ENCODE results near the gene BASP1.

The BASP1 gene

DNA sequence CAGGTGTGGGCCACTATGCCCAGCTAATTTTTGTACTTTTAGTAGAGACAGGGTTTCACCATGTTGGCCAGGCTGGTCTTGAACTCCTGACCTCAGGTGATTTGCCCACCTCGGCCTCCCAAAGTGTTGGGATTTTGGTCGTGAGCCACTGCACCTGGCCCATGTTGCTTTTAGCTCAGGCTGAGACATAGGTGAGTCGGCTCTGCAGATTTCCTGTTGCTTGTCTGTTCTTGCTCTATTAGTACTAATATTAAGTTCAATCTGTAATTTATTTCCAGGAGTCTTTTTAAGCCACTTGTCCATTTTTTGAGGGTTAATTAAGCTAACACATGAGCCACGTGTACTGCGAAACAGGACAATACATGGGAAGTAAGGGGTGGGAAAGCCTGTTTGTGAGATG lies 21.4 kb upstream of the BASP1 start:
- Histone ChIP-seq H3K27ac (ENCODE audit: low read length) (no peak overlapping the region), H3K4me1 (ENCODE audit: control insufficient read depth in 1 of 2, insufficient read depth in 2 of 2, low read length in 2 of 2) (no peaks in the 10 kb centered on the region), H3K27me3 (ENCODE audit: low read depth, low read length) (no peaks in the 10 kb centered on the region), H3K36me3 (ENCODE audit: control insufficient read depth in 1 of 2, insufficient read depth in 2 of 2, low read length in 2 of 2) (no peaks in the 10 kb centered on the region), H3K4me3 (ENCODE audit: low read depth in 1 of 2, low read length in 2 of 2) (no peak overlapping the region), H3K9me3 (ENCODE audit: control insufficient read depth in 1 of 2, low read length in 2 of 2) (peaks cover 0 to 3% of the 10 kb centered on the region in 2 donors)

DNA sequence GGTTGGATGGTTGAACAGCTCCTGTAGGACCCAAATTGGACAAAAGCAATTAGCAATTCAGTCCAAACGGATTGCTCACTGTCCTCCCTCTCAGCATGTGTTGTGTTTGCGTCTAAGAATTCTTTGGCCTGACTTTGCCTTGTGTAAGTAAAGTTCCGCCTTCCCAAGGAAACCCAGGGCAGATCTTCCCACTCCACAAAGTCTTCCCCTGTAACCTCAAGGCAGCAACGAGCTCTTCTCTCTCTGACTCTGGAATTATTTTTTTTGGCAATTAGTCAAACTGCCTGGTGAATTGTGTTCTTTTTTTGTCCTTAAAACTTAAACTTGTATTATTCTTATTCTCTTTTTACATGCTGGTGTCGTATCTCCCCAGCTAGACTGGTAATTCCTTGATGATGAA lies 20.7 kb upstream of the BASP1 start:
- peaks cover 0 to 3% of the 10 kb centered on the region in 2 donors for H3K9me3 ChIP-seq (ENCODE audit: control insufficient read depth in 1 of 2, low read length in 2 of 2)
- H3K27me3 ChIP-seq (ENCODE audit: low read depth, low read length), result no peaks in the 10 kb centered on the region
- no peak overlapping the region for H3K27ac ChIP-seq (ENCODE audit: low read length)
- no peaks in the 10 kb centered on the region for H3K4me1 ChIP-seq (ENCODE audit: control insufficient read depth in 1 of 2, insufficient read depth in 2 of 2, low read length in 2 of 2)
- no peaks in the 10 kb centered on the region for H3K36me3 ChIP-seq (ENCODE audit: control insufficient read depth in 1 of 2, insufficient read depth in 2 of 2, low read length in 2 of 2)
- H3K4me3 ChIP-seq (ENCODE audit: low read depth in 1 of 2, low read length in 2 of 2), result no peak overlapping the region

DNA sequence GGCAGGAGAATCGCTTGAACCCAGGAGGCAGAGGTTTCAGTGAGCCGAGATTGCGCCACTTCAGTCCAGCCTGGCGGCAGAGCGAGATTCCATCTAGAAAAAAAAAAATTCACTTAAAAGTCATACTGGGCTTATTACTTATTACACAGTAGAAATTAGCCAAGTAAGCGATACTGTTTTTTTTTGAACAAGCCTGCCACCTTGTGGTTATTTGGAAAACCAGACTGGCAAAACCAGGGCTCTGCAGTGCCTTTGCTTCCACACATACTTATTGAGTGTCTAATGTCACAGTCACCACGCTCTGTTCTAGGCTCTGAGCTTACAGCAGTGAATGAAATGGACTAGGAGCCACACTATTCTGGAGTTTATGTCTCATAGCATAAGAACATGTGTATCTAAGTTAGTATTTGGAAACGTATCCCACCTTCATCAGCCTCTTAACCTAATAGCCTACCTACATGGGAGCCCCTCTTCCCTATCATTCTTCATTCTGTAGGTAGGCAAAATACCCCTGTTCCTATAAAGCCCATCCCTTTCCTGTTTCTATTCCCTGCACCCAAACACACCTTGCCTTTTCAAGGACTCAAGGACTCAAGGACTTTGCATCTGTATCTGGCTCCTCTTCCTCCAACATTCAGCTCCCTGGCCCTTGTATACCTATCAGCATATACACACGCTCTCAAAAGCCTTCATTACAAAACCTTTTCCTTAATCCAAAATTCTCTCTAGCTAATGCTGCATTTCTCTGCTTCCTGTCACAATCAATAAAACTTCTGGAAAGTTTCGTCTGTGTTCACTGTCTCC lies 13.9 kb upstream of the BASP1 start:
- Histone ChIP-seq H3K36me3 (ENCODE audit: control insufficient read depth in 1 of 2, insufficient read depth in 2 of 2, low read length in 2 of 2) (no peaks in the 10 kb centered on the region), H3K4me3 (ENCODE audit: low read depth in 1 of 2, low read length in 2 of 2) (no peak overlapping the region), H3K9me3 (ENCODE audit: control insufficient read depth in 1 of 2, low read length in 2 of 2) (no peaks in the 10 kb centered on the region), H3K27ac (ENCODE audit: low read length) (no peak overlapping the region), H3K4me1 (ENCODE audit: control insufficient read depth in 1 of 2, insufficient read depth in 2 of 2, low read length in 2 of 2) (no peaks in the 10 kb centered on the region), H3K27me3 (ENCODE audit: low read depth, low read length) (no peaks in the 10 kb centered on the region)

DNA sequence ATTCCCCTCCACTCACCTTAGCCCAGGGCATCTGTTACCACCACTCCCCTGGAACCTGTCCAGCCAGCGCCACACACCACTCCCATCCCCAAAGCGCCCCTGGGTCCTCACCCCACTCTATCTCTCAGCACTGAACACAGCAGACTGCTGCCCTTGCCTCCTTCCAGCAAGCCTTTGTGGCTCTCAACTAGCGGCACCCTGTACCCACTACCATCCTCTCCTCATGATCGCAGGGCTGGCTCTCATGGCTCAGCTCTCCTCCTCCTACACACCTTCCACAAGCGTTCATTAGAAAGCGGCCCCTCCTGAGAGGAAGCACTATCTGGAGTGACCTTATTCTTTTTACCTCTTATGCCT lies 13.3 kb upstream of the BASP1 start:
- Histone ChIP-seq H3K27me3 (ENCODE audit: low read depth, low read length) (no peaks in the 10 kb centered on the region), H3K4me3 (ENCODE audit: low read depth in 1 of 2, low read length in 2 of 2) (no peak overlapping the region), H3K4me1 (ENCODE audit: control insufficient read depth in 1 of 2, insufficient read depth in 2 of 2, low read length in 2 of 2) (no peaks in the 10 kb centered on the region), H3K36me3 (ENCODE audit: control insufficient read depth in 1 of 2, insufficient read depth in 2 of 2, low read length in 2 of 2) (no peaks in the 10 kb centered on the region), H3K9me3 (ENCODE audit: control insufficient read depth in 1 of 2, low read length in 2 of 2) (no peaks in the 10 kb centered on the region), H3K27ac (ENCODE audit: low read length) (no peak overlapping the region)

DNA sequence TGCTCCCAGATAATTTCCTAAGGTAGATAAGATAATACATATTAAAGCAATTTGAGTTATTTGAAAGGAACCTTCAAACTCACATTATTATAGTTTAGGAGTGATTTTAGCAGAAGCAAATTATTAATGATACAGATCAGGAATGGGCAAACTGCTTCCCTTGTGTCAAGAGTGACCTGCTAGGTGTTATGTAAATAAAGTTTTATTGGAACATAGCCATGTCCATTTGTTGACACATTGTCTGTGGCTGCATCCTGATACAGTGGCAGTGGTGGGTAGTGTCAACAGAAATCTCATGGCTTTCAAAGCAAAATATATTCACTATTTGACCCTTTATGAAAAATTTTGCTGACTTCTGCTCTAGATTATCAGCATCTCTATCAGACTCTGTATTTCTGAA lies 11.4 kb upstream of the BASP1 start:
- H3K4me1 ChIP-seq (ENCODE audit: control insufficient read depth in 1 of 2, insufficient read depth in 2 of 2, low read length in 2 of 2), result no peaks in the 10 kb centered on the region

DNA sequence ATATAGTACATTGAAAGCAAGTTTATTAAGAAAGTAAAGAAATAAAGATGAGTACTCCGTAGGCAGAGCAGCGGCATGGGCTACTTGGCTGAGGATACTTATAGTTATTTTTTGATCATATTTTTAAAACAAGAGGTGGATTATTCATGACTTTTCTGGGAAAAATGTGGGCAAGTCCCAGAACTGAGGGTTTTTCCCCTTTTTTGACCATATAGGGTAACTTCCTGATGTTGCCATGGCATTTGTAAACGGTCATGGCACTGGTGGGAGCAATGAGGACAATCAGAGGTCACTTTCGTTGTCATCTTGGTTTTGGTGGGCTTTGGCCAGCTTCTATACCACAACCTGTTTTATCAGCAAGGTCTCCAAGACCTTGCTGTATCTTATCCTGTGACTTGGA lies 5.2 kb upstream of the BASP1 start:
- Histone ChIP-seq H3K27me3 (ENCODE audit: low read depth, low read length) (no peaks in the 10 kb centered on the region), H3K4me3 (ENCODE audit: low read depth in 1 of 2, low read length in 2 of 2) (no peak overlapping the region), H3K36me3 (ENCODE audit: control insufficient read depth in 1 of 2, insufficient read depth in 2 of 2, low read length in 2 of 2) (no peaks in the 10 kb centered on the region), H3K27ac (ENCODE audit: low read length) (no peak overlapping the region), H3K4me1 (ENCODE audit: control insufficient read depth in 1 of 2, insufficient read depth in 2 of 2, low read length in 2 of 2) (peaks cover 0 to 6% of the 10 kb centered on the region in 2 donors), H3K9me3 (ENCODE audit: control insufficient read depth in 1 of 2, low read length in 2 of 2) (no peaks in the 10 kb centered on the region)

More for the DNA sequence above, 11.4 kb upstream of the BASP1 start:
- Histone ChIP-seq H3K36me3 (ENCODE audit: control insufficient read depth in 1 of 2, insufficient read depth in 2 of 2, low read length in 2 of 2) (no peaks in the 10 kb centered on the region), H3K9me3 (ENCODE audit: control insufficient read depth in 1 of 2, low read length in 2 of 2) (no peaks in the 10 kb centered on the region), H3K4me3 (ENCODE audit: low read depth in 1 of 2, low read length in 2 of 2) (no peak overlapping the region), H3K27ac (ENCODE audit: low read length) (no peak overlapping the region), H3K27me3 (ENCODE audit: low read depth, low read length) (no peaks in the 10 kb centered on the region)

DNA sequence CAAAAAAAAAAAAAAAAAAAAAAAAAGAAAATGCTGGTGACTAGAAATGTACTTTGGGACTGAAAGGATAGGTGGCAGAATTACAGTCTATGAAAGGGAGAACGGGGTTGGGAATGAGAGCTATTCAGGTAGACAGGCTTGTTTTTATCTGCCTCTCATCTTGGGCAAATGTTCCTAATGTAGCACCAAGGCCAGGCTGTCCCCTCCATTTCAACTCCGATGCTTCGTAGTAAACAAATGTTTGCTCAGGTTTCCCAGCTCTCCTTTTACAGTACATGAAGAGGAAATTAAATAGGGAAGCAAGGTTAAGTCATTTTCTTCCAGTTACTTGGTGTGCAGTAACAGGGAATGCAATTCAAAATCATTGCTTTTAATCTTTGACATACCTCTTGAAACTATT lies 4.4 kb upstream of the BASP1 start:
- Histone ChIP-seq H3K27me3 (ENCODE audit: low read depth, low read length) (no peaks in the 10 kb centered on the region), H3K4me3 (ENCODE audit: low read depth in 1 of 2, low read length in 2 of 2) (no peak overlapping the region), H3K36me3 (ENCODE audit: control insufficient read depth in 1 of 2, insufficient read depth in 2 of 2, low read length in 2 of 2) (no peaks in the 10 kb centered on the region)

DNA sequence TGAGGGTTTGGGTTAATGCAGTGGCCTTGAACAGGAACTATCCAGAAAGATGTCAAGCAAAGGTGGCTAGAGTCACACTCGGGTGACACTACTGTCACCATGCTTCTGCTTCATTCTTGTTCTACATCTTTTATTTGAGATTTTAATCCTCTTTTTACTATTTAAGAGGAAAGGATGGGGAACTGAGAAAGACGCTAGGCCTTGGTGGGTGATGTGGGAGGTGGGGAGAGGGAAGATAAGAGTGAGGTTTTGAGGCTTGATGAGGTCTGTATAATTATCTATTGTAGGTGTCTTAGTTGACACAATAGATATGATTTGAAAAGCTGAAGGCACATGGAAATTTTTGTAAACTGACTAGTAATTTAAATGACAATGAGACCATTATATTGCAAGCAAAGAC lies 3.5 kb upstream of the BASP1 start:
- Histone ChIP-seq H3K4me1 (ENCODE audit: control insufficient read depth in 1 of 2, insufficient read depth in 2 of 2, low read length in 2 of 2) (peaks cover 0 to 16% of the 10 kb centered on the region in 2 donors), H3K9me3 (ENCODE audit: control insufficient read depth in 1 of 2, low read length in 2 of 2) (no peaks in the 10 kb centered on the region), H3K4me3 (ENCODE audit: low read depth in 1 of 2, low read length in 2 of 2) (no peak overlapping the region), H3K27ac (ENCODE audit: low read length) (no peak overlapping the region), H3K36me3 (ENCODE audit: control insufficient read depth in 1 of 2, insufficient read depth in 2 of 2, low read length in 2 of 2) (no peaks in the 10 kb centered on the region), H3K27me3 (ENCODE audit: low read depth, low read length) (peaks cover 7% of the 10 kb centered on the region)

More for the DNA sequence above, 4.4 kb upstream of the BASP1 start:
- Histone ChIP-seq H3K9me3 (ENCODE audit: control insufficient read depth in 1 of 2, low read length in 2 of 2) (no peaks in the 10 kb centered on the region), H3K27ac (ENCODE audit: low read length) (no peak overlapping the region), H3K4me1 (ENCODE audit: control insufficient read depth in 1 of 2, insufficient read depth in 2 of 2, low read length in 2 of 2) (peaks cover 0 to 7% of the 10 kb centered on the region in 2 donors)

DNA sequence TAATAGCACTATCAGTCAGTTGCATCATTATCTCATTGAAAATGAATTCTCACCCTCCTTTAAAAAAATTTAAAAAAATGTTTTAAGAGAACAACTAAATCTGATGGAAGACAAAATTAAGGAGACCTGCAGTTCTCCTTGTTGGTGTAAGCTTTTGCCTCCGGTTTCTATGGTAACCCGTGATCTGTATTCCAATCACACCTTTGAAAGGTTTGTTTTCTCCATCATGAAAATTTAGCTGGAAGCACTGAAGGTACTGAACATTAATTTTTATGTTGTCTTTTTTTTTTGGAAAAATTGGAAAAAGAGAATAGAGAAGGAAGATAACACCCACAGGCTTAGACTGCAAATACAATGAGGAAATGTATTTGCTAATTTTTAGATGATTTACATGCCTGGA lies 2.5 kb upstream of the BASP1 start:
- Histone ChIP-seq H3K4me3 (ENCODE audit: low read depth in 1 of 2, low read length in 2 of 2) (no peak overlapping the region), H3K27ac (ENCODE audit: low read length) (no peak overlapping the region), H3K36me3 (ENCODE audit: control insufficient read depth in 1 of 2, insufficient read depth in 2 of 2, low read length in 2 of 2) (no peaks in the 10 kb centered on the region), H3K9me3 (ENCODE audit: control insufficient read depth in 1 of 2, low read length in 2 of 2) (no peaks in the 10 kb centered on the region), H3K4me1 (ENCODE audit: control insufficient read depth in 1 of 2, insufficient read depth in 2 of 2, low read length in 2 of 2) (peaks cover 0 to 18% of the 10 kb centered on the region in 2 donors), H3K27me3 (ENCODE audit: low read depth, low read length) (peaks cover 11% of the 10 kb centered on the region)

DNA sequence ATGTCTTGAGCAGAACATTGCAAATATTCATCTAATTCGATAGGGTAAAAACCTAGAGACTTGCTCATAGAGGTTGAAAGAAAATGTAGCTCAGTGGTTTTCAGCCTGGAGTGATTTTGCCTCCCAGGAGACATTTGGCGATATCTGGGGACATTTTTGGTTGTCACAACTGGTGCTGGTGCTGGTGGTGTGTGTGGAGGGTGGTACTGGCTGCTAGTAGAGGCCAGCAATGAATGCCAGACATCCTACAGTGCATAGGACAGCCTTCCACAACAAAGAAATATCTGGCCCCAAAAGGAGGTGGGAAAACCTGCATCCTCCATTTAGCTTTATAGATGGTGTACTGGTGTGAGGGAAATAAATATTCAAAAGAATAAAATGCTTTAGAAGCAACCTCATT lies 2.1 kb upstream of the BASP1 start:
- Histone ChIP-seq H3K27ac (ENCODE audit: low read length) (no peak overlapping the region), H3K36me3 (ENCODE audit: control insufficient read depth in 1 of 2, insufficient read depth in 2 of 2, low read length in 2 of 2) (no peaks in the 10 kb centered on the region), H3K27me3 (ENCODE audit: low read depth, low read length) (peaks cover 11% of the 10 kb centered on the region), H3K9me3 (ENCODE audit: control insufficient read depth in 1 of 2, low read length in 2 of 2) (no peaks in the 10 kb centered on the region), H3K4me1 (ENCODE audit: control insufficient read depth in 1 of 2, insufficient read depth in 2 of 2, low read length in 2 of 2) (peaks cover 0 to 18% of the 10 kb centered on the region in 2 donors), H3K4me3 (ENCODE audit: low read depth in 1 of 2, low read length in 2 of 2) (no peak overlapping the region)

DNA sequence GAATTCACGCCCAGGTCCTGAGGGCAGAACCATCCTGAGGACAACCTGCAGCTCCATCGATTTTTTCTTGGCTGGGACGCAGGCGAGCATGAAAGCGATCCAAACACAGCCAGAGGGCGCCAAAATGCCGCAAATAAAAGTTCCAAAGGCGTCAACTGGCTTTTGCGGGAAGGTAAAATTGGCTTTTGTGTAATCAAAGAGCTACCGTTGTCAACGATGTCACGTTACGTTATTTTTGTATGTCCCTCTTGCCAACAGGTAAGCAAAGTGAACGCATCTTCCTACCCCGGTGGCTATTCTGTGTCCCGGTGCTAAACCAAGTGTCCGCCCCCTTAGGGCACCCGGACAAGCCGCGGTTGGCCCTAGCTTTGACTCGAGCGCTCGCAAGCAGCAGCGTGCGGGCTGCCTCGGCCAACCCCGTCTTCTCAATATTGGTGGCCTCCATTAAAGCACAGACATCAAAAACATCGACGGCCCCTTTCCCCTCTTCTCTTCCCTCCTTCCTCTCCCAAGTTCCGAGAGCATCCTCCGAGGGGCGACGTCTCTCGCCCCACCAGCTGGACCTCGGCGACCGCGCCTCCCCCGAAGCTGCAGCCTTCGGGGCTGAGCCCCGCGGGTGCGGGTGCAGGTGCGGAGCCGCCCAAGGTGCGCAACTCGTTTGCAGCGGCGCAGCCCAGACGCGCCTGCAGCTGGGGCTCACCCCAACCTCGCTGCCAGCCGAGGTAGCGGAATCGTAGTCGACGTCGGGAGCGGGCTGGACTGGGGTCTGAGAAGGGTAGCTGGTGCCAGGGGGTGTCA lies 1.1 kb upstream of the BASP1 start:
- H3K36me3 ChIP-seq (ENCODE audit: control insufficient read depth in 1 of 2, insufficient read depth in 2 of 2, low read length in 2 of 2), result no peaks in the 10 kb centered on the region
- no peaks in the 10 kb centered on the region for H3K9me3 ChIP-seq (ENCODE audit: control insufficient read depth in 1 of 2, low read length in 2 of 2)
- no peak overlapping the region for H3K27ac ChIP-seq (ENCODE audit: low read length)
- peaks cover 11% of the 10 kb centered on the region for H3K27me3 ChIP-seq (ENCODE audit: low read depth, low read length)
- H3K4me3 ChIP-seq (ENCODE audit: low read depth in 1 of 2, low read length in 2 of 2), result peak overlapping the region; percentile 43 to 69
- peaks cover 0 to 18% of the 10 kb centered on the region in 2 donors for H3K4me1 ChIP-seq (ENCODE audit: control insufficient read depth in 1 of 2, insufficient read depth in 2 of 2, low read length in 2 of 2)

Measured in muscle layer of duodenum (tissue), 2 donors.